Measurements from ENCODE around the gene PCDHB13. TPM values are rescaled to one million over a fixed set of nuclear protein-coding genes. Genes with fewer than 3 reads are reported as not detected.
"Not testable (repeated sequence)": the region's sequence is repeated elsewhere in the genome, so short reads cannot be mapped to it uniquely, and the experiment has no call there.

The PCDHB13 gene
- total RNA-seq, 2 donors from 2014 or later = 4.0 to 6.5 TPM

DNA sequence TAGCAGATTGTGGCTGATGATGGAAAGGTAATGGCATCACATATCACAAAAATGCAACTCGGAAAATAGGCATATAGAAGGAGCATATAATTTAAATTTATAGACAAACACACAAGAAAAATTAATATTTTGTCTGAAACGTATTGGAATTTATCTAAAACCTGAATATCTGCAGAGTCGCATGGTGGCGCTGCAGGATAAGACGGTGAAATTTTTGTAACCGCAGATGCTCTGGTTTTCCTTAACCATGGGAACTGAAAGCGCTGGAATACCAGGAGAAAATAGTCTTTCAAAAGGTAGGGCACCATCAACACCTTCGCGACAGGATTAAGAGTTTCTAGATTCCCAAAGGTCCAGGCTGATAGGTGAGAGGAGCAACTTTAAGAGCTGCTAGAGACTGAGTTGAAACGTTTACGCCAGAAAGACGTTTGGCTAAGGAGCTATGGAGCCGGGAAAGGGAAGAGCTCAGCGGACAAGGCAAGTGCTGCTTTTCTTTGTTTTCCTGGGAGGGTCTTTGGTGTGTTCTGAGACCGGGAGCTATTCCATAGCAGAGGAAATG, 20.5 kb downstream of the PCDHB13 start:
- Histone ChIP-seq H3K4me1 (replicated peaks) (no peaks in the 10 kb centered on the region), H3K27me3 (replicated peaks; ENCODE audit: insufficient read depth) (no peaks in the 10 kb centered on the region), H3K36me3 (no peaks in the 10 kb centered on the region), H3K27ac (no peak overlapping the region), H3K4me3 (no peak overlapping the region), H3K9me3 (peaks cover 6% of the 10 kb centered on the region)
- TF ChIP-seq POLR2AphosphoS5 (IDR thresholded peaks at IDR 0.05) (no peak), POLR2A (IDR thresholded peaks at IDR 0.05) (no peak)
- TF ChIP-seq, protein P1, sequence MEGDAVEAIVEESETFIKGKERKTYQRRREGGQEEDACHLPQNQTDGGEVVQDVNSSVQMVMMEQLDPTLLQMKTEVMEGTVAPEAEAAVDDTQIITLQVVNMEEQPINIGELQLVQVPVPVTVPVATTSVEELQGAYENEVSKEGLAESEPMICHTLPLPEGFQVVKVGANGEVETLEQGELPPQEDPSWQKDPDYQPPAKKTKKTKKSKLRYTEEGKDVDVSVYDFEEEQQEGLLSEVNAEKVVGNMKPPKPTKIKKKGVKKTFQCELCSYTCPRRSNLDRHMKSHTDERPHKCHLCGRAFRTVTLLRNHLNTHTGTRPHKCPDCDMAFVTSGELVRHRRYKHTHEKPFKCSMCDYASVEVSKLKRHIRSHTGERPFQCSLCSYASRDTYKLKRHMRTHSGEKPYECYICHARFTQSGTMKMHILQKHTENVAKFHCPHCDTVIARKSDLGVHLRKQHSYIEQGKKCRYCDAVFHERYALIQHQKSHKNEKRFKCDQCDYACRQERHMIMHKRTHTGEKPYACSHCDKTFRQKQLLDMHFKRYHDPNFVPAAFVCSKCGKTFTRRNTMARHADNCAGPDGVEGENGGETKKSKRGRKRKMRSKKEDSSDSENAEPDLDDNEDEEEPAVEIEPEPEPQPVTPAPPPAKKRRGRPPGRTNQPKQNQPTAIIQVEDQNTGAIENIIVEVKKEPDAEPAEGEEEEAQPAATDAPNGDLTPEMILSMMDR (IDR thresholded peaks at IDR 0.05) = no peak
- DNase-seq (ENCODE audit: low spot score) = no peak
- intact Hi-C loops (cut with DNase I) = no loop called here
- 6% methylated on average over 15 of the region's 15 CpGs for WGBS

DNA sequence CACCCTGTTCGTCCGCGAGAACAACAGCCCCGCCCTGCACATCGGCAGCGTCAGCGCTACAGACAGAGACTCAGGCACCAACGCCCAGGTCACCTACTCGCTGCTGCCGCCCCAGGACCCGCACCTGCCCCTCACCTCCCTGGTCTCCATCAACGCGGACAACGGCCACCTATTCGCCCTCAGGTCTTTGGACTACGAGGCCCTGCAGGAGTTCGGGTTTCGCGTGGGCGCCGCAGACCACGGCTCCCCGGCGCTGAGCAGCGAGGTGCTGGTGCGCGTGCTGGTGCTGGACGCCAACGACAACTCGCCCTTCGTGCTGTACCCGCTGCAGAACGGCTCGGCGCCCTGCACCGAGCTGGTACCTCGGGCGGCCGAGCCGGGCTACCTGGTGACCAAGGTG, 22.2 kb downstream of the PCDHB13 start:
- intact Hi-C loops (cut with DNase I); H3K4me1 ChIP-seq (replicated peaks); H3K4me3 ChIP-seq; H3K9me3 ChIP-seq; H3K27me3 ChIP-seq (replicated peaks; ENCODE audit: insufficient read depth); DNase-seq (ENCODE audit: low spot score); H3K27ac ChIP-seq; H3K36me3 ChIP-seq: not testable (repeated sequence)
- 22% methylated on average over 24 of the region's 40 CpGs for WGBS

DNA sequence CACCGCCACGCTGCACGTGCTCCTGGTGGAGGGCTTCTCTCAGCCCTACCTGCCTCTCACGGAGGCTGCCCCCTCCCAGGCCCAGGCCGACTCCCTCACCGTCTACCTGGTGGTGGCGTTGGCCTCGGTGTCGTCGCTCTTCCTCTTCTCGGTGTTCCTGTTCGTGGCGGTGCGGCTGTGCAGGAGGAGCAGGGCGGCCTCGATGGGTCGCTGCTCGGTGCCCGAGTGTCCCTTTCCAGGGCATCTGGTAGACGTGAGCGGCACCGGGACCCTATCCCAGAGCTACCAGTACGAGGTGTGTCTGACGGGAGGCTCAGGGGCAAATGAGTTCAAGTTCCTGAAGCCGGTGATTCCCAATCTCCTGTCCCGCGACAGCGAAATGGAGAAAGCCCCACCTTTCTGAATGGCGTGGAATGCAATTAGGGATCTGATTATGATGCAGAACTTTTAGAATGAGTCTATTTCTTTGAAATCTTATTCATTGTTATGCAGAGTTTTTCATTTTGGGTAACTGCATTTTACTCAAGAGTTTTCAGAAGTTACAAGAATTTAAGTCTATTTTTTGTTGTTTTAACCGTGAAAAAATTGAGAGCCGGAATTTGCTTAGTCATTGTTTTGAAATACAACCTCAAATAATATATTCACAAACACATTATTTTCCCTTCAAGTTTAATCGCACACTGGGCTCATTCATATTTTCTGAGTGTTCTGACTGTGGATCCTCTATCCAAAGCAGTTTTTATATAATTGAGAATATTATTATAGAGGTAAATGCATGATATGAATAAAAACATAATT, 23.0 kb downstream of the PCDHB13 start:
- Histone ChIP-seq H3K4me3 (no peak overlapping the region), H3K9me3 (peaks cover 9% of the 10 kb centered on the region), H3K27me3 (replicated peaks; ENCODE audit: insufficient read depth) (no peaks in the 10 kb centered on the region), H3K27ac (no peak overlapping the region), H3K4me1 (replicated peaks) (no peaks in the 10 kb centered on the region), H3K36me3 (no peaks in the 10 kb centered on the region)
- intact Hi-C loops (cut with DNase I) = no loop called here
- TF ChIP-seq POLR2A (IDR thresholded peaks at IDR 0.05) = no peak
- WGBS = 19% methylated on average over 29 of the region's 32 CpGs
- DNase-seq (ENCODE audit: low spot score) = no peak

DNA sequence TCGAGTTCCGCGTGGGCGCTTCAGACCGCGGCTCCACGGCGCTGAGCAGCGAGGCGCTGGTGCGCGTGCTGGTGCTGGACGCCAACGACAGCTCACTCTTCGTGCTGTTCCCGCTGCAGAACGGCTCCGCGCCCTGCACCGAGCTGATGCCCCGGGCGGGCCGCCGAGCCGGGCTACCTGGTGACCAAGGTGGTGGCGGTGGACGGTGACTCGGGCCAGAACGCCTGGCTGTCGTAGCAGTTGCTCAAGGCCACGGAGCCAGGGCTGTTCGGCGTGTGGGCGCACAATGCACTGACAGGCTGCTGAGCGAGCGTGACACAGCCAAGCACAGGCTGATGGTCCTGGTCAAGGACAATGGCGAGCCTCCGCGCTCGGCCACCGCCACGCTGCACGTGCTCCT, 27.8 kb downstream of the PCDHB13 start:
- Histone ChIP-seq H3K4me3 (no peak overlapping the region), H3K27me3 (replicated peaks; ENCODE audit: insufficient read depth) (no peaks in the 10 kb centered on the region), H3K4me1 (replicated peaks) (no peaks in the 10 kb centered on the region), H3K36me3 (no peaks in the 10 kb centered on the region), H3K27ac (no peak overlapping the region), H3K9me3 (peaks cover 9% of the 10 kb centered on the region)
- no peak for DNase-seq (ENCODE audit: low spot score)
- intact Hi-C loops (cut with DNase I) = no loop called here
- TF ChIP-seq POLR2A (IDR thresholded peaks at IDR 0.05) (no peak), POLR2AphosphoS5 (IDR thresholded peaks at IDR 0.05) (no peak)
- TF ChIP-seq, protein P1 (IDR thresholded peaks at IDR 0.05) = no peak
- WGBS = 32% methylated on average over 26 of the region's 43 CpGs

DNA sequence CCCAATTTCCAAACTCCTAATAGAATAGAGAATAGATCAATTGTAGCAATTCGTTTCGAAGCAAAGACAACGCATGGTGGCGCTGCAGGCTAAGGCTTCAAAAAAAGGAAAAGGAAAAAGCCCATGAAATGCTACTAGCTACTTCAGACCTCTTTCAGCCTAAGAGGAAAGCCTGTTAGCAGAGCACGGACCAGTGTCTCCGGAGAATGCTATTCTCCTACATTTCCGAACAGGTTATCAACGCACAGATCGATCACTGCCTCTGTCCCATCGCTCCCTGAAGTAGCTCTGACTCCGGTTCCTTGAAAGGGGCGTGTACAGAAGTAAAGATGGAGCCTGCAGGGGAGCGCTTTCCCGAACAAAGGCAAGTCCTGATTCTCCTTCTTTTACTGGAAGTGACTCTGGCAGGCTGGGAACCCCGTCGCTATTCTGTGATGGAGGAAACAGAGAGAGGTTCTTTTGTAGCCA, 31.6 kb downstream of the PCDHB13 start, which contains the start of gene PCDHB15:
PCDHB15 (plus strand) TSS at position 146 of the 468 bp plus-strand sequence; CDS start at position 330, 184 bp downstream.
- no peaks in the 10 kb centered on the region for H3K9me3 ChIP-seq
- intact Hi-C loops (cut with DNase I) = no loop called here
- no peaks in the 10 kb centered on the region for H3K27me3 ChIP-seq (replicated peaks; ENCODE audit: insufficient read depth)
- H3K4me3 ChIP-seq = no peak within 1 kb of the TSS
- no peaks in the 10 kb centered on the region for H3K4me1 ChIP-seq (replicated peaks)
- 8% methylated on average over 16 of the region's 16 CpGs for WGBS
- TF ChIP-seq POLR2AphosphoS5 (IDR thresholded peaks at IDR 0.05) = no peak
- no peak within 1 kb of the TSS for H3K27ac ChIP-seq
- no peak for DNase-seq (ENCODE audit: low spot score)
- H3K36me3 ChIP-seq = no peaks in the 10 kb centered on the region

DNA sequence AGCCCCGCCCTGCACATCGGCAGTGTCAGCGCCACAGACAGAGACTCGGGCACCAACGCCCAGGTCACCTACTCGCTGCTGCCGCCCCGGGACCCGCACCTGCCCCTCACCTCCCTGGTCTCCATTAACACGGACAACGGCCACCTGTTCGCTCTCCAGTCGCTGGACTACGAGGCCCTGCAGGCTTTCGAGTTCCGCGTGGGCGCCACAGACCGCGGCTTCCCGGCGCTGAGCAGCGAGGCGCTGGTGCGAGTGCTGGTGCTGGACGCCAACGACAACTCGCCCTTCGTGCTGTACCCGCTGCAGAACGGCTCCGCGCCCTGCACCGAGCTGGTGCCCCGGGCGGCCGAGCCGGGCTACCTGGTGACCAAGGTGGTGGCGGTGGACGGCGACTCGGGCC, 33.3 kb downstream of the PCDHB13 start:
- H3K27ac ChIP-seq; intact Hi-C loops (cut with DNase I); H3K27me3 ChIP-seq (replicated peaks; ENCODE audit: insufficient read depth); H3K4me3 ChIP-seq; DNase-seq (ENCODE audit: low spot score); H3K4me1 ChIP-seq (replicated peaks); H3K36me3 ChIP-seq; H3K9me3 ChIP-seq: not testable (repeated sequence)
- 36% methylated on average over 25 of the region's 42 CpGs for WGBS

DNA sequence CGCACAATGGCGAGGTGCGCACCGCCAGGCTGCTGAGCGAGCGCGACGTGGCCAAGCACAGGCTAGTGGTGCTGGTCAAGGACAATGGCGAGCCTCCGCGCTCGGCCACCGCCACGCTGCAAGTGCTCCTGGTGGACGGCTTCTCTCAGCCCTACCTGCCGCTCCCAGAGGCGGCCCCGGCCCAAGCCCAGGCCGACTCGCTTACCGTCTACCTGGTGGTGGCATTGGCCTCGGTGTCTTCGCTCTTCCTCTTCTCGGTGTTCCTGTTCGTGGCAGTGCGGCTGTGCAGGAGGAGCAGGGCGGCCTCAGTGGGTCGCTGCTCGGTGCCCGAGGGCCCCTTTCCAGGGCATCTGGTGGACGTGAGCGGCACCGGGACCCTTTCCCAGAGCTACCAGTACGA, 33.7 kb downstream of the PCDHB13 start:
- intact Hi-C loops (cut with DNase I); H3K4me3 ChIP-seq; DNase-seq (ENCODE audit: low spot score); H3K9me3 ChIP-seq; H3K27ac ChIP-seq; H3K27me3 ChIP-seq (replicated peaks; ENCODE audit: insufficient read depth); H3K4me1 ChIP-seq (replicated peaks); H3K36me3 ChIP-seq: not testable (repeated sequence)
- 50% methylated on average over 24 of the region's 34 CpGs for WGBS

Data from prostate gland (tissue), 2 donors.